Activated T-cell treated with anti-CD3 and anti-CD28 coated beads, Interleukin-2, amount 50 U/mL, for 72 hours (primary cell): ENCODE measurements around the gene DMRT3. TPM values are rescaled to one million over a fixed set of nuclear protein-coding genes. Genes with fewer than 3 reads are reported as not detected.

ENCODE experiments used
- ATAC-seq, 2 donors: fragments of 150-1000 bp; cut with Tn5 transposase; replicated peaks in 1 of 2; 2 replicates each; pipeline ENCODE4 v1.10.0; 2021; ENCODE audit warnings: moderate library complexity in 2 of 2, mild to moderate bottlenecking in 1 of 2
- DNase-seq, 2 donors: peaks; one replicate each; pipeline ENCODE4 v3.0.0; 2021 to 2022; ENCODE audit warnings: mixed read lengths in 1 of 2
- H3K27ac Mint-ChIP-seq: one replicate; pipeline ENCODE4 v1.8.0; 2022; ENCODE audit warnings: mild to moderate bottlenecking, moderate library complexity, mixed read lengths
- H3K27me3 Mint-ChIP-seq: one replicate; pipeline ENCODE4 v1.8.0; 2022; ENCODE audit warnings: low read depth, mixed read lengths
- H3K36me3 Mint-ChIP-seq, 2 donors: one replicate each; pipeline ENCODE4 v1.8.0; 2022; ENCODE audit warnings: mixed read lengths in 2 of 2, mild to moderate bottlenecking in 1 of 2; ENCODE audit not compliant: insufficient read depth in 2 of 2
- H3K4me1 Mint-ChIP-seq: one replicate; pipeline ENCODE4 v1.8.0; 2022; ENCODE audit warnings: low read depth, mixed read lengths
- H3K4me3 Mint-ChIP-seq, 2 donors: one replicate each; pipeline ENCODE4 v1.8.0; 2022; ENCODE audit warnings: mild to moderate bottlenecking in 2 of 2, mixed read lengths in 2 of 2, moderate library complexity in 2 of 2
- H3K9me3 Mint-ChIP-seq, 2 donors: one replicate each; pipeline ENCODE4 v1.8.0; 2022; ENCODE audit warnings: mixed read lengths in 2 of 2
- total RNA-seq, 2 donors: library from RNA; stranded (reverse); gene quantifications; one replicate each; pipeline ENCODE4 v1.2.3, GENCODE V29; 2022

DMRT3 gene
- total RNA-seq, 2 donors from 2014 or later: not detected

GRCh38 chr9:1025131-1025530 is 48.7 kb downstream of the DMRT3 start:
- no peaks in the 10 kb centered on the region for H3K4me1 Mint-ChIP-seq
- peaks cover 0 to 1% of the 10 kb centered on the region in 2 donors for H3K9me3 Mint-ChIP-seq
- DNase-seq: no peak
- no peaks in the 10 kb centered on the region for H3K36me3 Mint-ChIP-seq
- no peak overlapping the region for H3K27ac Mint-ChIP-seq
- no peak overlapping the region for H3K4me3 Mint-ChIP-seq
- peaks cover 40% of the 10 kb centered on the region for H3K27me3 Mint-ChIP-seq
- ATAC-seq: no peak

GRCh38 chr9:1026219-1026618 is 49.8 kb downstream of the DMRT3 start:
- ATAC-seq: no peak
- Mint-ChIP-seq H3K9me3 (peaks cover 0 to 1% of the 10 kb centered on the region in 2 donors), H3K4me3 (no peak overlapping the region), H3K27ac (no peak overlapping the region), H3K4me1 (no peaks in the 10 kb centered on the region), H3K36me3 (no peaks in the 10 kb centered on the region), H3K27me3 (peaks cover 39% of the 10 kb centered on the region)
- DNase-seq: no peak

DNA sequence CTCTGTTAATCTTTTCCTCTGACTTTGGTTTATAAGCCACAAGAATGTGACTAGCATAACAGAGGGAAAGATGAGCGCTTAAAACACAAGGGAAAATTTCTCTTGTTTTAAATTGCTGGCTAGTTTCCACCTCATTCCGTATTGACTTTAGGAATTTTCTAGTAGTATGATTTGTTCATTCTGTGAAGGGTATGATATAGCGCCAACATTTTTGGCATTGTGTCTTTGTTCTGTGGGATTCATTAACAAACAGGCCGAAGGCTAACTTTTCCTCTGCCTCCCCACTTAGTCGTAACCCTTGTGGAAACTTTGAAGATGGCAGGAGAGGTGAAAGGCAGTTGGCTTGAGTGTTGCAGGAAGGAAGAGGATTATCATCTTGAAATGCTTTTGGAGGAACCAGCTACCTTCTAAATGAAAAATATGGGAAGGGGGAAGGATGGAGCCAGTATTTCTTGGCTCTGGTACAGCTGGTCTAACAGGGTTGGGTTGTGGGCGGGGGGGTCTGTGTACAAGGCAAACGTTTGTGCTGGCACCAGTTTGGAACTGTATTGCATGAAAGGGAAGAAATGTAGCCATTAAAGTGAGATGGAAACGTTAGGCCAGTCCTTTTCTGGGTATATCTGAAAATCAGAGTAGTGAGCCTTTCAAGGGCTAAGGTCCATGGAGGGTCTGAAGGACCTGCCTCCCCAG is 52.2 kb downstream of the DMRT3 start:
- Mint-ChIP-seq H3K36me3 (no peaks in the 10 kb centered on the region), H3K4me1 (no peaks in the 10 kb centered on the region), H3K9me3 (no peaks in the 10 kb centered on the region), H3K27ac (no peak overlapping the region), H3K4me3 (no peak overlapping the region), H3K27me3 (peaks cover 37% of the 10 kb centered on the region)
- no peak for ATAC-seq
- DNase-seq: no peak

GRCh38 chr9:1031951-1032601 is 55.6 kb downstream of the DMRT3 start:
- peaks cover 38% of the 10 kb centered on the region for H3K27me3 Mint-ChIP-seq
- no peak for ATAC-seq
- H3K36me3 Mint-ChIP-seq: no peaks in the 10 kb centered on the region
- no peak overlapping the region for H3K27ac Mint-ChIP-seq
- H3K4me1 Mint-ChIP-seq: no peaks in the 10 kb centered on the region
- H3K4me3 Mint-ChIP-seq: no peak overlapping the region
- no peak for DNase-seq
- no peaks in the 10 kb centered on the region for H3K9me3 Mint-ChIP-seq

DNA sequence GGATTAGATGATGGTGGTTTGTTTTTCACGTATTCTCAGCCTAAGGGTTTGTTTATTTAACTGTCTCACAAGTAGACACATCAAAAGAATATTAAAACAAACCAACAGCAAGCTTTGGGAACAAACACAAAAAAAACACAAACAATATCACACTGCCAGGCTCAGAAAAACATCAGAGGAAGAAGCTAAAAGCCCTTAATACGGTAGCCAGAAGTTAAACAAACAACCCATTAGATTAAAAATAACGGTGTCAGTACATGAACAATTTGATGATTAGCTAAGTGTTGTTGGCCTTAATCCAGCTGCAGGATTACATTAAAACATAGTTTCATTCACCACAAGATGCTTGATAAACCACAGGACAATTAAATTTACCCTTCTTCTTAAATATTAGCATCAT is 57.8 kb downstream of the DMRT3 start:
- no peaks in the 10 kb centered on the region for H3K36me3 Mint-ChIP-seq
- no peaks in the 10 kb centered on the region for H3K4me1 Mint-ChIP-seq
- ATAC-seq (no peak), DNase-seq (no peak)
- no peak overlapping the region for H3K27ac Mint-ChIP-seq
- no peak overlapping the region for H3K4me3 Mint-ChIP-seq
- H3K9me3 Mint-ChIP-seq: no peaks in the 10 kb centered on the region
- H3K27me3 Mint-ChIP-seq: peaks cover 35% of the 10 kb centered on the region

DNA sequence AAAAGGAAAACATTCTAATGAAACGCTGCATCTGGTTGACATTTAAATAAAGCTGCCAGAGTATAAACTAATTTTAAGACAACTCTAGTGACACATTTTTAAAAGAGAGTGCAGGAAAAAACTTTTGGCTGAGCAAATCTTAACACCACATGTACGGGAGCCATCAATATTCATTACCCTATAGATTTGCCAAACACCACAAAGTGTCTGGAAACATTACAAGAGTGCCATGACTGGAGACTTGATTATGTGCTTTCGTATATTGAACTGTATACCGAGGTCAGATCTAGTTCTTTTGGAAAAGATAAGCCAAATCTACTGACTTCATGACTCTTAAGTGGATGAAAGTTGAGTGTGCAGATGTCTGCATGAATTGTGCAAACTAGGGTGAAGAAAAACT is 63.1 kb downstream of the DMRT3 start:
- no peak overlapping the region for H3K4me3 Mint-ChIP-seq
- DNase-seq (no peak), ATAC-seq (no peak)
- H3K4me1 Mint-ChIP-seq: peaks cover 6% of the 10 kb centered on the region
- peaks cover 0 to 3% of the 10 kb centered on the region in 2 donors for H3K36me3 Mint-ChIP-seq
- no peaks in the 10 kb centered on the region for H3K9me3 Mint-ChIP-seq
- H3K27me3 Mint-ChIP-seq: peaks cover 56% of the 10 kb centered on the region
- H3K27ac Mint-ChIP-seq: no peak overlapping the region

Other genes with a start within 250 kb of the DMRT3 start
- under 1 TPM in 1 of 2 donors, not detected in 1; 0.12 TPM for gene DMRT1, start 135.0 kb upstream of the DMRT3 start, total RNA-seq
- not detected for gene DMRT2, start 73.7 kb downstream of the DMRT3 start, total RNA-seq